Activated CD4-positive, alpha-beta T cell treated with anti-CD3 and anti-CD28 coated beads for 48 hours (primary cell): ENCODE data around the gene KIF11.
A peak's percentile ranks its signal among the peaks of the same experiment; 100 is the strongest.

ENCODE experiments used
- DNase-seq: peaks from one replicate; pipeline ENCODE4 v3.0.0-alpha.2; 2020

KIF11 gene

DNA sequence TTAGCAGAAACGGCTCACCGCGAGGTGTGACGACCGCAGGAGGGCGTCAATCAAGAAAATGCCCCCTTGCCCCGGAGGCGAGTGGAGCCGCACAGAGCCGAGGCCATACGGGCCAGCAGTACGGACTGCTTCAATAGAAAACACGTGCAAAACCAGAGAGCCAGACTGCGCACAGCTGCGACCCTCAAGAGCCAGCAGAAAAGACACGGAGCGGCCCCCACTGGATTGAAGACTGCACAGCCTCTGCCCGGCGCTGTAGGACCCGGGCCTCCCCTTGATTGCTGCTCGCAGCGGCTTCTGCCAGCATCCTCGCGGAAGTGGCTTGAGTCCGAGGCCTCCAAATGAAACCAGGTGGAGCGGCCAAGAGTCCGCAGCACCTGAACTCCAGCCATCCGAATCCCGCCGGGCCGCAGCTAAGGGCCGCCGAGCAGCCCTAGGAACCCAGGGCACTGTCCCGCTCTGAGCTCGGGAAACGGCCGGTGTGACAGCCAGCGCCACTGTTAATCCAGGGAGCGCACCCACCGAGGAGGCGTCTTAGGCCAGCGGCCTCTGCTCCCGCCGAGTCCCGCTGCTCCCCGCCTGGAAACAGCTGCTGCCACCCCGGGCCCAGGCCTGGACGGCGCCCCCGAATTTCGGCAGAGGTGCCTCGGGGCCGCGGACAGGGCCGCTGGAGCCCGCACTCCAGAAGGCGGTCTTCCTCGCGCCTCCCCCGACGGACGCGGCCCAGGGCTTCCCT lies 96.2 kb downstream of the KIF11 start:
- DNase-seq: no peak

DNA sequence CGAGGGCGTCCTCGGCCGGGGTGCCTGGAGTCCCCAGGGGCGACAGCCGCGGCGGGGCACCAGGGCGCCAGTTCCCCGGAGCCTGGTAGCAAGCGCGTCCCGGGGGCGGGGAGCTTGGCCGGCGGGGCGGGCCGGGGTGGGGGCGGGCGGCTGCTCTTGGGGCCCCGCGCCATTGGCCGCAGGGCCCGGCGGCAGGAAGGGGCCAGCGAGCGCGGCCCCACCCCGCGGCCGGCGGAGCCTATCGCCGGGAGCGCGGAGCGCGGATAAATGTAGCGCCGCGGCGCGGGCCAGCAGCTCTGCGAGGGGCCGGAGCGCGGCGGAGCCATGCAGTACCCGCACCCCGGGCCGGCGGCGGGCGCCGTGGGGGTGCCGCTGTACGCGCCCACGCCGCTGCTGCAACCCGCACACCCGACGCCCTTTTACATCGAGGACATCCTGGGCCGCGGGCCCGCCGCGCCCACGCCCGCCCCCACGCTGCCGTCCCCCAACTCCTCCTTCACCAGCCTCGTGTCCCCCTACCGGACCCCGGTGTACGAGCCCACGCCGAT lies 96.8 kb downstream of the KIF11 start, which contains the start of gene HHEX:
HHEX (plus strand) TSS at position 293 of the 548 bp plus-strand sequence; CDS start at position 325, 32 bp downstream.
- DNase-seq: peak; percentile 23

DNA sequence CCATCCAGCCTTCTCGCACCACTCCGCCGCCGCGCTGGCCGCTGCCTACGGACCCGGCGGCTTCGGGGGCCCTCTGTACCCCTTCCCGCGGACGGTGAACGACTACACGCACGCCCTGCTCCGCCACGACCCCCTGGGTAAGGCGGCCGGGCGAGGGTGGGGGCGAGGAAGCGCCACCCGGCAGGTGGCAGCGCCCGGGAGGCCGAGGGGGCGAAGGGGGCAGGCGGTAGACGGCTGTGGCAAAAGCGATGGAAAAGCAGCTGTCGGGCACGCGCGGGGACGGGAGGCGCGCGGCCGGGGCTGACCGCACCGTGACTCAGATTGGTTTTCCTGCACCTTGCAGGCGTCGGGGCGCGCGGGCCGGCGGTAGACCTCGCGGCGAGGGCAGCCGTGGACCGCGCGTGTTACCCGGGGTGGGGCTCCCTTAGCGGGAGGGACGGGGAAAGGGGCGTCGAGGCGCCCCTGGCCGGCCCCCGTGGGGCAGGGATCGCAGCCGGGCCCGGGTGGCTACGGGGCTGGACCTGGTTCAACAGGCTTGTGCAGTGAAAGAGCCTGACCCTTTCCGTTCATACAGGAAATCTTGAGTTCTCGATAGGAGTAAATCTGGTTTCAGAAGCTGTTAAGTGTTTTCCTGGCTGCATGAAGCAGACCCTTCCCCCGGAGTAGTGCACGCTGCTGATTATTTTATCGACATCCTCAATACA lies 97.4 kb downstream of the KIF11 start:
- peak; percentile 69 for DNase-seq

DNA sequence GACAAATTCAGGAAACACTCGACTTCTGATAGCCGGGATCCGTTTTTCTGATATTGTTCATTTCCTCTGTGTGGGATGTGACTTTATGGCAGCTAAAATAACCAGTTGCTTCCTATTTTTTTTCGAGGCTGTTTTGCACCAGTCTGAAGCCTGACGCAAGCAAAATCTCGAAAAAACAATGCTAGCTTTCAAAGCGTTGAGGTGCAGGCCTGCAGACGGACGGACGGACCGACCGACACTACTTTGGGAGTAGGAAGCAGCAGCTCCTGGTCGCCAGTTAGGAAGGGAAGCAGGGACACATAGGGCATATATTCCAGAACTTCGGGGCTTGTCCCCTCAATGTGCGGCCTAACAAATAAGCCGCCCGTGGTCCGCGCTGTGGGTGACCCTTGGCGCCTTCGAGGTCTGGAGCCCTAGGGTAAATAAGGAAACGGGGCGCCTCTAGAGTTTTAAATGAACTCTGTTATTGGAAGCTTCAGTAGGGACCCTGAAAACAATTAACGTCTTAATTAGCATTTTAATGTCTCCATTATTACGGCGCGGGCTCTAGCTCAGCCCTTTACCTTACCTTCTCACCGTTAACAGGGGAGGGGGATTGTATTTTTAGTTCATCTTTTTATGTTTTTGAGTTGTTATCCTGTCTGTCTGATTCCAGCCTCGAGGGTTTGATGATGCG lies 98.1 kb downstream of the KIF11 start:
- DNase-seq: no peak

- DNase-seq: peak; percentile 26
These were observed 98.7 kb downstream of the KIF11 start for GRCh38 chr10:92691591-92692079.

GRCh38 chr10:92692080-92692671 lies 99.2 kb downstream of the KIF11 start:
- no peak for DNase-seq

GRCh38 chr10:92692697-92693533 lies 100.0 kb downstream of the KIF11 start:
- no peak for DNase-seq

DNA sequence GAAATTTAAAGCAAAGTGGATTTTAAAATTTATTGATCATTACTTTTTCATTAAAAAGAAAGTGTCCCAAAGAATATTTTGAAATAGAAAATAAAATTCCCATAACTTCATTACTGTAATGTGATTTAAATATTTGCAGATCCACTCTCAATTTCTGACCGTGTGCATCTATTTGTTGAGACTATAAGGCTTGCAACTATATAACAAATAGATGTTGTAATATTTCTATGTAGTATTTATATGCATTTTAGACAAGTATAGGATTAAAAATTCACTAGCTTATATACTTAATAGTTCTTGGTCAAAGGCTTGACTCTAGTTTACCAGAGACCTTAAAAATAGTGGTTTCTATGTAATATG lies 100.6 kb downstream of the KIF11 start:
- DNase-seq: no peak

DNA sequence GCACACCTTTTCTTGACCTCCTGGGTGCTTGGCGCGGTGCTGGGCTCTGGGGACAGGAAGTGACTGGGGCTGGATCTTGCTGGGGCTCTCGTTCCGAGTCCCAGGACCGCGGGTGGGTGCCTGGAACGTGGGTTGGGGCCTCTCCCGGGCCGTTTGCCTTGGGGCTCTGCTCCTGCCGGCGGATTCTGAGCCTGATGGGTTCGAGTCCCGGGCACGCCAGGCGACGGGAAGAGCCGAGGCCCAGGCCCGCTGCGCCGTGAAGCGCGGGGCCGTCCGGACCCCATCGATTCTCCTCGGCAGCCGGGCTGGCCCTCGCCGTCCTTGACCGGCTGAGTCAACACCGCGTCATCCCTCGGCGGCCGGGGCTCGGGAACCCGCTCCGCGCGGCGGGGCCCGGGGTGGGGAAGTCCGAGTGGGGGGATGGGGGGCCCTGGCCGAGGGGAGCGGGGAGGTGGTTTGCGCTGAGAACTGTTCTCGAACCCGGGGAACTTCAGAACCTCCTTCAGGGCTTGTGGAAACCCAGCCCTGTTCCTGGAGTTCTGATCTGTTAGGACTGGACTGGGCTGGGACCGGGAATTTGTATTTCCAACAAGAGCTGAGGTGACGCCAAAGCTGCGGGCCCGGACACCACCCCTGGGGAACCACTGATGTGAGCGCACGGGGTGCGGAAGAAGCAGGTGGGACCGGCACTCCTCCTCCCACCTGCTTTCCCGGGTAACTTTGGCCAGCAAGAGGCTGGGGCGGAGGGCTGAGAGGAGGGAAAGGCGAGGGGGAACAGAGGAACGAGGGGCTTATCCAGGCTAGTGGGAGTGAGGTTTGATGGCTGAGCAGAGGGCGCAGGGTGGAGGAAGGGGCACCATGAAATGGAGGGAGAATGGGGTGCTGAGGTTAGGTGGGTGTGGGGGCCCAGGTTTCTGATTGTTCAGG lies 103.0 kb downstream of the KIF11 start:
- no peak for DNase-seq

DNA sequence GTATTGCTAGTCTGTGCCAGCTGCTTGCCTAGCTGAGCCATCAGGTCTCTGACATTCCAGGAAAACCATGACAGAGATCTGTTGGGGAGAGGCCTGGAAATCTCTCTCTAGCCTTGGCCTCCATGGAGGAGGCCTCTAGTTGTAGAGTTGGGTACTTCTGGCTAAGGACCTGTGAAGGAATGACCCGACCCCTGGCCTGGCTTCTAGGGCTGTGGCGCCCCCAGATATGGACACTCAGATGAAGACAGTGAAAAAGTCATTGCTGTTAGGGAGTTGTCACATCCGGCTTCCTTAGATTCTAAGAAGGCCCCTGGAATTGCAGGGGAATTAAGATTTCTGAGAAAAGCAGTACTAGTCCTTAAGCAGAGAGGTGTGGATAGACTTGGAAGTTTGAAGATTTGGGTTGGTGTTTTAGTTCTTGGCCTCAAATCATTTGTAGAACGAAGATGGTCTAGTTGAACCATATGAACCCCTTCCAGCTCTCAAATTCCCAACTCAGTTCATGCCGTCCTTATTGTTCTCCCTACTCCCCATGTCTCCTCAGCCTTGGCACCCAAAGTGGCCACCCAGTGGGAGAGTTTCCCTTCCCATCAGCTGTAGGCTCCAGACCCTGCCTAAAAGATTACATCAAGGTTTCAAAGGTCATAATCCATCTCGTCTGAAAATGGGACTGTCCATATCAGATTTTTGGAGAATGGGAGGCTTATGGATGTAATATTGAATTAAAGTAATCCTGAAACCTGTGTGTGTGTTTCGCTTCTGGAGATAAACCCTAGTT lies 103.9 kb downstream of the KIF11 start:
- DNase-seq: no peak

DNA sequence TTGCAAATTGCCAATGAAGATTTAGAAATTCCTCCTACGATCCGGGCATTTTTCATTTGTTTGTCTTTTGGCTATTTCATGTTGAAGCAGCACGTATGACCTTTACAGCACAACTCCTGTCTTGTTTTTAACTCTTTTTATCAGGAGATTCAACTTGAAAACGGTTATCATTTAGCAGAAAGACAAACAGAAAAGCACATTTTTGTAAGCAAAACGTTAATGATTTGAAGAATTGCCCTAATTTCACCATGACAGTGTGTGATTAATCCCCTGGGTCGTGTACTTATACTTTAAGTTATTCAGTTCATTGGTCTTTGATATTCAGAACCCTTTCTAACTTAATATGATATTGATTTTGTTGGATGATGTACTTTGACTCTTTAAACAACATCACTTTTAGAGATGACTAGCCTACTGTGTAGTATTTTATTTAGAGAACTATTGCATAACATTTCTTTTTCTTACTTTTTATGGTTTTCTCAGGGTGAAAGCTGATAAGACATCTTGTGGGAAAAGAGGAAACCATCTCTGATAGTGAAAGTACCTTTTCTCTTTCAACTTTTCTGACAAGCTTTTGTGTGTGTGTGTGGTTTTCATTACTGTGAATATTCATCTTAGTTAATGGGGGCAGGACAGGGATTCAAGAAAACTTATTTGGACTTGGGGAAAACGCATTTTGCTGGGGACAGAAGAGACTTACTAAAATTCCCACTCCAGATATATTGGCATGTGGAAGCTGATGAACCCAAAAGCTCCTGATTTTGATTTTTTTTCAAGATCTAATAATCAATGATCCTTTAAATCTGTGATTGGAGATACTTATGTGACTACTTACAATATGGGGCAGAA lies 105.0 kb downstream of the KIF11 start:
- DNase-seq: no peak

- no peak for DNase-seq
These were observed 106.2 kb downstream of the KIF11 start for GRCh38 chr10:92699193-92699517.

GRCh38 chr10:92699518-92700381 lies 106.8 kb downstream of the KIF11 start:
- peak; percentile 43 for DNase-seq

DNA sequence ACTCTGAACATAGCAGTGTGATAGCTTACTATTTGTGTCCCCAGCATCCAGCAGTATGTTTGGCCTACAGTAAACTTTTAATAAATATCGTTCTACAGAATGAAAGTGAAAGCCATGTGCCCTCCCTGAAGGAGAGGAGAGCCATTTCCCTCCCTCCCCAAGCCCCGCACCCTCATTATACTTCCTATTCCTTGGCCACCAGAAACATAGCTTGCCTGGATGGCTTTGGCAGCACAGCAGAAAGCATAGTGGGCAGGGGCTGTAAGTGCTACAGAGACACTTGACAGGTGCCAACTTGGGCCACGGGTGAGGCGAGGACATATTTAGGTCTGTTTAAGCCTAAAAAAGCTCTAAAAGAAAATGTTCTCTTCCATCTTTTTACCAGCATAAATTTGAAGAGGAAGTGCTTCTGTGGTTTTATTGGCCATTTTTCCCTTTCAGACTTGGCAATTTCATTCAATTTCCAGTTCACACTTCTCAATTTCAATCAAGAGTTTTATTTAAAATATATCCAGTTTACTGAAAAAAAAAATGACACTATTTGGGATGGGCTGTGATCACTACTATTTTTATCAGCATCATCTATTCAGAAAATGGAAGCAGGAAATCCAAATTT lies 109.5 kb downstream of the KIF11 start:
- no peak for DNase-seq
